ENCODE measurements around the gene HSPA1L. TPM values are rescaled to one million over a fixed set of nuclear protein-coding genes. Genes with fewer than 3 reads are reported as not detected.
A peak's percentile ranks its signal among the peaks of the same experiment; 100 is the strongest.
"Not testable (repeated sequence)": the region's sequence is repeated elsewhere in the genome, so short reads cannot be mapped to it uniquely, and the experiment has no call there.

Gene HSPA1L
- total RNA-seq, 2 experiments from 2014 or later = 0.86 to 0.95 TPM

DNA sequence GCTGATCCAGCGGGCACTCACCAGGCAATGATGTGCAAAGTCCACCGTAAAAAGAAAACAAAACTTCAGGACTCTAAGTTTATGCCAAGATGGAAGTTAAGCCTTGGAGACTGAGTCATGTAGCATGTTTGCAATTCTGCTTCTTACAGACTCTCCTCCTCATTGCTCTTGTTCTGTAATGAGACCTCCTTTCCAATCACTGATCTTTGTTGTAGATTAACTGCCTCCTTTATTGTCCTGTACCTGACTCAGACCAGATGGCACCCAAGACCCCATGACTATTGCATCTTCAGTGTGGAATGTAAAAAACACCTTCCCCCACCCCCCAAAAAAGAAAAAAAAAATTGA, 36.4 kb upstream of the HSPA1L start:
- Mint-ChIP-seq H3K4me1 (ENCODE audit: low read depth) (no peaks in the 10 kb centered on the region), H3K27me3 (ENCODE audit: low read depth) (no peaks in the 10 kb centered on the region), H3K36me3 (ENCODE audit: low read depth) (peaks cover 2% of the 10 kb centered on the region), H3K9me3 (peaks cover 4% of the 10 kb centered on the region), H3K4me3 (no peak overlapping the region), H3K27ac (no peak overlapping the region)
- no peak for DNase-seq
- CTCF ChIA-PET = interaction anchor here (0.8 kb wide), 1 partner anchor 166 kb away, joined by 3 read pairs; no protein-coding TSS in a partner anchor
- intact Hi-C loops (cut with micrococcal nuclease) = no loop called here

DNA sequence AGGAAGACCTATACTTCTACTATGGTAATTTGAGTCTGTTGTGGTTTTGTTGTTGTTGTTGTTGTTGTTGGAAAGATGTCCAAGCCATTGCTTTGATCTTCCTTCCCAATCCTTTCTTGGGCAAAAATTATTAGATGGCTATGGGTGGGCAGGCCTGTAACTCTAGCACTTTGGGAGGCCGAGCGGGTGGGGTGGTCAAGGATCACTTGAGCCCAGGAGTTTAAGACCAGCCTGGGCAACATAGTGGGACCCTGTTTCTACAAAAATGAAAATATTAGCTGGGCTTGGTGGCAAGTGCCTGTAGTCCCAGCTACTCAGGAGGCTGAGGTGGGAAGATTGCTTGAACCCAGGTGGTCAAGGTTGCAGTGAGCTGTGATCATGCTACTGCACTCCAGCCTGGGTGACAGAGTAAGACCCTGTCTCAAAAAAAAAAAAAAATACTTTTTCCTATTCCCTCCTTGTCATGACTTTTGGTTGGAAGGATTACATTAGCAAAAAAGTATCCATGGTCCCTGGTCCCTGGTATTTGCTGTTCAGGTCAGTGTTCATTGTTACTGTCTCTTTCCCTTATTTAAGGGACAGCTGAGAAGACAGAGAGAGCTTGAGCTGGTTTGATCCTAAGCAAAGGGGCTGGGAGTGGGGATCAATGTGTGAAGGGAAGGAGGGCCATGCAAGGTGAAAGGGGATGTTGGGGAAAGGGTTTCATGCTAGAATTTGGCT, 35.8 kb upstream of the HSPA1L start:
- no peaks in the 10 kb centered on the region for H3K4me1 Mint-ChIP-seq (ENCODE audit: low read depth)
- no peaks in the 10 kb centered on the region for H3K27me3 Mint-ChIP-seq (ENCODE audit: low read depth)
- peaks cover 4% of the 10 kb centered on the region for H3K9me3 Mint-ChIP-seq
- H3K36me3 Mint-ChIP-seq (ENCODE audit: low read depth) = peaks cover 2% of the 10 kb centered on the region
- CTCF ChIA-PET = interaction anchor here (0.8 kb wide), 1 partner anchor 165 kb away, joined by 3 read pairs; no protein-coding TSS in a partner anchor
- intact Hi-C loops (cut with micrococcal nuclease) = no loop called here
- DNase-seq = no peak
- no peak overlapping the region for H3K4me3 Mint-ChIP-seq
- no peak overlapping the region for H3K27ac Mint-ChIP-seq

DNA sequence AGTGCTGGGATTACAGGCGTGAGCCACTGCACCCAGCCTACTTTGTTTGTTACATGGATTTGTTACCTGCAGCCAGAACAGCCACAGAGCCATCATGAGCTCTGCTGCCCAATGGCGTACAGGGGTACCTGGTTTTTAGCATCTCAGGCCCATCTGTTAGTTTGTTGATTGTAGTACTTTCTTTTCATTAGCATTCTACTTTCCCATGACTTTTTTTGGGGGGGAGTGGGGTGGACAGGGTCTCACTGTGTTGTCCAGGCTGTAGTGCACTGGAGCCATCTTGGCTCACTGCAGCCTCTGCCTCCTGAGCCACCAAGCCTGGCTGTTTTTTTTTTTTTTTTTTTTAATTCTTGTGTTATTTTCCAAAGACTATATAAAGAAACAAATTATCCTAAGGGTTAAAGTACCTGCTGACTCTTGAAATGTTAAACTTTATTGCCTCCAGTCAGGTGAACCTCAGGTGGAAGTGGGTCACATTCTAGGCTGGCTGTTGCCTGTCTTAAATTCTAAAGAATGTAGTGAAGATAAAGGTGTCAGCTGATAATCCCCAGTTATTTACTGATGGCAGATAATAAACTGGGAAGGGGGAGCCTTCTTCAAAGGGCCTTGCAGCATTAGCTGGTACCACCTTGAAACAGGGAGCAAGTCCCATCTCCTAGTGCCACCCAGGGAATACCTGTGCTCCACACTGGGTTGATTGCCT, 32.3 kb upstream of the HSPA1L start:
- Mint-ChIP-seq H3K9me3 (no peaks in the 10 kb centered on the region), H3K4me3 (no peak overlapping the region), H3K27ac (no peak overlapping the region), H3K27me3 (ENCODE audit: low read depth) (no peaks in the 10 kb centered on the region), H3K4me1 (ENCODE audit: low read depth) (no peaks in the 10 kb centered on the region), H3K36me3 (ENCODE audit: low read depth) (peaks cover 1% of the 10 kb centered on the region)
- intact Hi-C loops (cut with micrococcal nuclease) = no loop called here
- no peak for DNase-seq
- CTCF ChIA-PET = interaction anchor here (0.7 kb wide), 1 partner anchor 75 kb away, joined by 5 read pairs; no protein-coding TSS in a partner anchor

DNA sequence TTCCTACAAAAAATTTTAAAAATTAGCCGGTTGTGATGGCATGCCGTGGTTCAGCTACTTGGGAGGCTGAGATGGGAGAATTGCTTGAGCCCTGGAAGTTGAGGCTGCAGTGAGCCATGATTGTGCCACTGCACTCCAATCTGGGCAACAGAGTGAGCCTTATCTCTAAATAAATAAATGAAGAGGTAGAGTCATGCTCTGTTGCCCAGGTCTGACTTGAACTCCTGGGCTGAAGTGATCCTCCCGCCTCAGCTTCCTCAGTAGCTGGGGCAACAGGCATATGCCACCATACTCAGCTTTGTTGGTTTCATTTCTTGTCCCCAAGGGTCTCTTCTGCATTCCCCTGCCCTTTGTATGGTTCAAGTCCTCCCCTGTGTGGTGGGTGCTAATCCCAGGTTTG, 29.4 kb upstream of the HSPA1L start:
- H3K36me3 Mint-ChIP-seq (ENCODE audit: low read depth) = peaks cover 20% of the 10 kb centered on the region
- DNase-seq = no peak
- intact Hi-C loops (cut with micrococcal nuclease) = no loop called here
- no peaks in the 10 kb centered on the region for H3K9me3 Mint-ChIP-seq
- CTCF ChIA-PET = no interaction called here
- no peak overlapping the region for H3K27ac Mint-ChIP-seq
- no peaks in the 10 kb centered on the region for H3K27me3 Mint-ChIP-seq (ENCODE audit: low read depth)
- no peak overlapping the region for H3K4me3 Mint-ChIP-seq
- H3K4me1 Mint-ChIP-seq (ENCODE audit: low read depth) = peaks cover under 1% of the 10 kb centered on the region

DNA sequence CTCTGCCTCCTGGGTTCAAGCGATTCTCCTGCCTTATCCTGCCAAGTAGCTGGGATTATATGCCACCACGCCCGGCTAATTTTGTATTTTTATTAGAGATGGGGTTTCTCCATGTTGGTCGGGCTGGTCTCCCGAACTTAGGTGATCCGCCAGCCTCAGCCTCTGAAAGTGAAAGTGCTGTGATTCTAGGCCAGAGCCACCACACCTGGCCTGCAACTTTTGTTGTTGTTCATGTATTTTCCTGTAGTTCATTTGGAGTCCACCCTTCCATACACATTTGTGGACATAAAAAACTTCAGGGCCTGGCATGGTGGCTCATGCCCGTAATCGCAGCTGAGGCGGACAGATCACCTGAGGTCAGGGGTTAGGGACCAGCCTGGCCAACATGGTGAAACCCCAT, 27.0 kb upstream of the HSPA1L start:
- peaks cover 43% of the 10 kb centered on the region for H3K36me3 Mint-ChIP-seq (ENCODE audit: low read depth)
- no peaks in the 10 kb centered on the region for H3K27me3 Mint-ChIP-seq (ENCODE audit: low read depth)
- intact Hi-C loops (cut with micrococcal nuclease) = no loop called here
- CTCF ChIA-PET = interaction anchor here (0.9 kb wide), 1 partner anchor 220 kb away, joined by 3 read pairs; no protein-coding TSS in a partner anchor
- no peaks in the 10 kb centered on the region for H3K9me3 Mint-ChIP-seq
- H3K27ac Mint-ChIP-seq = peak overlapping the region; percentile 18
- no peak for DNase-seq
- peaks cover 20% of the 10 kb centered on the region for H3K4me1 Mint-ChIP-seq (ENCODE audit: low read depth)
- no peak overlapping the region for H3K4me3 Mint-ChIP-seq

DNA sequence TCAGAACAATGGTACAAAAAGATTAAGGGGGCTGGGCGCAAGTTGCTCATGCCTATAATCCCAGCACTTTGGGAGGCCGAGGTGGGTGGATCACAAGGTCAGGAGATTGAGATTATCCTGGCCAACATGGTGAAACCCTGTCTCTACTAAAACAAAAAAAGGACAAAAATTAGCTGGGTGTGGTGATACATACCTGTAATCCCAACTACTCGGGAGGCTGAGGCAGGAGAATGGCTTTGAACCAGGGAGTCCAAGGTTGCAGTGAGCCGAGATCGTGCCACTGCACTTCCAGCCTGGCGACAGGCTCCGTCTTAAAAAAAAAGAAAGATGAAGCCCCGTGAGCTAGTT, 24.7 kb upstream of the HSPA1L start:
- H3K27me3 Mint-ChIP-seq (ENCODE audit: low read depth); H3K9me3 Mint-ChIP-seq; H3K4me3 Mint-ChIP-seq; H3K27ac Mint-ChIP-seq; DNase-seq: not testable (repeated sequence)
- intact Hi-C loops (cut with micrococcal nuclease) = loop anchor here (10.0 kb wide), 1 partner anchor 1005 kb away; the partner anchor contains the start of gene PSMB8
- H3K36me3 Mint-ChIP-seq (ENCODE audit: low read depth) = peaks cover 65% of the 10 kb centered on the region
- CTCF ChIA-PET = interaction anchor here (0.5 to 2.8 kb wide), 4 partner anchors 9 to 50 kb away, joined by 3 to 8 read pairs (median 4); no protein-coding TSS in a partner anchor
- peaks cover 25% of the 10 kb centered on the region for H3K4me1 Mint-ChIP-seq (ENCODE audit: low read depth)

DNA sequence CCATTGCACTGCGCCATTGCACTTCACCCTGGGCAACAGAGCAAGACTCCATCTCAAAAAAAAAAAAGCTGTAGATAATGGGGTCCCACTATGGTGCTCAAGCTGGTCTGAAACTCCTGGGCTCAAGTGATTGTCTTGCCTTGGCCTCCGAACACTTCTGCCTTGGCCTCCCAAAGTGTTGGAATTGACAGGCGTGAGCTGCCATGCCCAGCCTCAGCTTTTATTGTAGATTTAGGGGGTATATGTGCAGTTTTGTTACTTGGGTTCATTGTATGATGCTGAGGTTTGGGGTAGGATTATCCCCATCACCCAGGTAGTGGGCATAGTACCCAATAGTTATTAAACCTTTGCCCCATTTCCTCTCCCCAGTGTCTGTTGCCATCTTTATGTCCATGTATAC, 23.9 kb upstream of the HSPA1L start:
- intact Hi-C loops (cut with micrococcal nuclease) = loop anchor here (10.0 kb wide), 1 partner anchor 1006 kb away; the partner anchor contains the start of gene PSMB8
- H3K4me1 Mint-ChIP-seq (ENCODE audit: low read depth) = peaks cover 27% of the 10 kb centered on the region
- no peak overlapping the region for H3K27ac Mint-ChIP-seq
- H3K27me3 Mint-ChIP-seq (ENCODE audit: low read depth) = no peaks in the 10 kb centered on the region
- peak overlapping the region; percentile 29 for H3K4me3 Mint-ChIP-seq
- no peaks in the 10 kb centered on the region for H3K9me3 Mint-ChIP-seq
- DNase-seq = no peak
- CTCF ChIA-PET = interaction anchor here (0.5 to 2.8 kb wide), 7 partner anchors 8 to 113 kb away, joined by 3 to 8 read pairs (median 4); partner anchors contain the start of gene HSPA1B
- H3K36me3 Mint-ChIP-seq (ENCODE audit: low read depth) = peaks cover 66% of the 10 kb centered on the region

DNA sequence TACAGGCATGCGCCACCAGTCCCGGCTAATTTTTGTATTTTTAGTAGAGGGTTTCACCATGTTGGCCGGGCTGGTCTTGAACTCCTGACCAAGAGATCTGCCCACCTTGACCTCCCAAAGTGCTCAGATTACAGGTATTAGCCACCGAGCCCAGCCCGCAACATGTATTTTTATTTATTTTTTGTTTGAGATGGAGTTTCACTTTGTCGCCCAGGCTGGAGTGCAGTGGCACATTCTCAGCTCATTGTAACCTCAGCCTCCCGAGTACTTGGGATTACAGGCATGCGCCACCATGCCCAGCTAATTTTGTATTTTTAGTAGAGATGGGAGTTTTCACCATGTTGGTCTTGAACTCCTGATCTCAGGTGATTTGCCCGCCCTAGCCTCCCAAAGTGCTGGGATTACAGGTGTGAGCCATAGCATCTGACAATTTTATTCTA, 23.1 kb upstream of the HSPA1L start:
- peaks cover 66% of the 10 kb centered on the region for H3K36me3 Mint-ChIP-seq (ENCODE audit: low read depth)
- CTCF ChIA-PET = interaction anchor here (0.8 to 2.8 kb wide), 4 partner anchors 7 to 113 kb away, joined by 4 to 8 read pairs (median 4); partner anchors contain the start of gene HSPA1B
- H3K27ac Mint-ChIP-seq = peak overlapping the region; percentile 98
- H3K27me3 Mint-ChIP-seq (ENCODE audit: low read depth); H3K9me3 Mint-ChIP-seq; DNase-seq: not testable (repeated sequence)
- peaks cover 29% of the 10 kb centered on the region for H3K4me1 Mint-ChIP-seq (ENCODE audit: low read depth)
- intact Hi-C loops (cut with micrococcal nuclease) = loop anchor here (10.0 kb wide), 1 partner anchor 1007 kb away; the partner anchor contains the start of gene PSMB8
- H3K4me3 Mint-ChIP-seq = peak overlapping the region; percentile 94

DNA sequence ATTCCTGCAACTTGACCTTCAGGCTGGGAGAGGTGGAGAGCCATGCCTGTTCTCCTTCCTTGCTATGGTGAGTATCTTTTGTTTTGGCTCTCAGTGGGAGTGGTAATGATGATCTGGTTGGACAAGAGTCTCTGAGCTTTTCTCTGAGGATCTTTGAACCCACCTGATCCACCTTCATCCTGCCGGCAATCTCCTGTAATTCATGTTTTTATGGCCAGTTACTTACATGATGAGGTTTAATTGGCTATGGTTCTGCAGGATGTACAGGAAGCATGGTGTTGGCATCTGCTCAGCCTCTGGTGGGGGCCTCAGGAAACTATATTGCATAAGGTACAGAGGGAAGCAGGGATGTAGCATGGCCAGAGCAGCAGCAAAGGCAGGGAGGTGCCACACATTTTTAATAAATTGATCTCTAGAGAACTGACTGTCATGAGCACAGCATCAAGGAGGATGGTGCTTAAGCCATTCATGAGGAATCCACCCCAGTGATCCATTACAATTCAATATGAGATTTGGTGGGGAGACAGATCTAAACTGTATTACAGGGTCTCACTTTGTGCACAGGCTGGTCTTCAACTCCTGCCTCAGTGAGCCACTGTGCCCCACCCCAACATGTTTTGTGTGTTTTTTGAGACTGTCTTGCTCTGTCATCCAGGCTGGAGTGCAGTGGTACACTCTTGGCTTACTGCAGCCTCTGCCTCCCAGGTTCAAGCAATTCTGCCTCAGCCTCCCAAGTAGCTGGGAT, 22.5 kb upstream of the HSPA1L start:
- H3K4me1 Mint-ChIP-seq (ENCODE audit: low read depth) = peaks cover 32% of the 10 kb centered on the region
- peaks cover 66% of the 10 kb centered on the region for H3K36me3 Mint-ChIP-seq (ENCODE audit: low read depth)
- CTCF ChIA-PET = interaction anchor here (0.8 to 2.8 kb wide), 3 partner anchors 7 to 114 kb away, joined by 4 to 8 read pairs (median 5); no protein-coding TSS in a partner anchor
- intact Hi-C loops (cut with micrococcal nuclease) = loop anchor here (10.0 kb wide), 1 partner anchor 1007 kb away; the partner anchor contains the start of gene PSMB8
- H3K27ac Mint-ChIP-seq = peak overlapping the region; percentile 98
- no peaks in the 10 kb centered on the region for H3K9me3 Mint-ChIP-seq
- DNase-seq = no peak
- H3K4me3 Mint-ChIP-seq = peak overlapping the region; percentile 94
- no peaks in the 10 kb centered on the region for H3K27me3 Mint-ChIP-seq (ENCODE audit: low read depth)

DNA sequence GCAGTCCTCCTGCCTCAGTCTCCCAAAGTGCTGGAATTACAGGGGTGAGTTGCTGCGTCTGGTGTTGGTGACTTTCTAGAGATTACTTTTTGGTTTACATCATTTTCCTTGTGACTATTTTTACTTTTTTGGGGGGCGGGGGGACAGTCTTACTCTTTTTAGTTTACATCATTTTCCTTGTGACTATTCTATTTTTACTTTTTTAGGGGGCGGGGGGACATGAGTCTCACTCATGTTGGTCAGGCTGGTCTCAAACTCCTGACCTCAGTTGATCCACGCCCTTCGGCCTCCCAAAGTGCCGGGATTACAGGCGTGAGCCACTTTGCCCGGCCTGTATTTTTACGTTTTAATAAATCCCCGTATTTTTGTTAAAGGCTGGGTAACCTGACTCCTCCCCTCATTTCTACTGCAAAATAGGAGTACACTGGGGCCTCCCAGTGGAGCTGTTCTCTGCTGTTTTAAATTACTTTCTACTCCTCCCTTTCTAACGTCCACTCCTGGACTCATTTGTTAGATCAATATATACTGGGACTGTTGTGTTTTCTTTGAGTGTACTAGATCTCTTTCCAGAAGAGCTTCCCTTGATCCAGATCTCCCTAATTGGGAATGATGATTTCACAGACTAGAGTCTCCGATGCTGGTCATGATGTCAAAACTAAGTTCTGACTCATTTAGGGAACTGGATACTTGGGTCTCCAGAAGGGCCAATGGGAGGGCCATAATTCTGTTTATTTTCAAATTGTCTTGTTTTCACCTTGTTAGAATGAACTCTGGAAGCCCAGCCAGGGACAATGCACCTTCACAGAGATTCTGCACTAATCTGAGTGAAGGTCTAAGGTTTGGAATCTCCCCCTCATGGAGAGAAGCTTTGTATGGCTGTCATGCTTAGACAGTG, 21.6 kb upstream of the HSPA1L start:
- H3K27ac Mint-ChIP-seq = peak overlapping the region; percentile 98
- H3K36me3 Mint-ChIP-seq (ENCODE audit: low read depth) = peaks cover 63% of the 10 kb centered on the region
- peak overlapping the region; percentile 94 for H3K4me3 Mint-ChIP-seq
- no peaks in the 10 kb centered on the region for H3K9me3 Mint-ChIP-seq
- peaks cover 36% of the 10 kb centered on the region for H3K4me1 Mint-ChIP-seq (ENCODE audit: low read depth)
- no peak for DNase-seq
- intact Hi-C loops (cut with micrococcal nuclease) = loop anchor here (10.0 kb wide), 1 partner anchor 1008 kb away; the partner anchor contains the start of gene PSMB8
- no peaks in the 10 kb centered on the region for H3K27me3 Mint-ChIP-seq (ENCODE audit: low read depth)
- CTCF ChIA-PET = interaction anchor here (0.7 to 1.3 kb wide), 3 partner anchors 46 to 98 kb away, joined by 3 to 4 read pairs (median 3); no protein-coding TSS in a partner anchor

DNA sequence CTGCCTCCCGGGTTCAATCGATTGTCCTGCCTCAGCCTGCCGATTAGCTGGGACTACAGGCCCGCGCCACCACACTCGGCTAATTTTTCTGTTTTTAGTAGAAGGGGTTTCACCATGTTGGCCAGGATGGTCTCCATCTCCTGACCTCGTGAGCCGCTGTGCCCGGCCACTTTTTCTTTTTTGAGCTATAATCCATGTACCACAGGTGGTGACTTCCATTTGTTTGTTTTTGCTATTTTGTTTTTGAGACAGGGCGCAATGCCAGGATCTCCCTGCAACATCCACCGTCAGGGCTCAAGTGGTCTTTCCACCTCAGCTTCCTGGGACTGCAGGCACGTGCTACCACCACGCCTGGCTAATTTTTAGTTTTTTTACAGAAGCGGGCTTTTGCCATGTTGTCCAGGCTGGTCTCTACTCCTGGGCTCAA, 21.0 kb upstream of the HSPA1L start:
- CTCF ChIA-PET = interaction anchor here (0.7 to 1.3 kb wide), 3 partner anchors 46 to 98 kb away, joined by 3 to 4 read pairs (median 3); no protein-coding TSS in a partner anchor
- Mint-ChIP-seq H3K4me1 (ENCODE audit: low read depth) (peaks cover 41% of the 10 kb centered on the region), H3K36me3 (ENCODE audit: low read depth) (peaks cover 62% of the 10 kb centered on the region), H3K4me3 (peak overlapping the region; percentile 94), H3K27ac (peak overlapping the region; percentile 98), H3K27me3 (ENCODE audit: low read depth) (no peaks in the 10 kb centered on the region), H3K9me3 (no peaks in the 10 kb centered on the region)
- no peak for DNase-seq
- intact Hi-C loops (cut with micrococcal nuclease) = loop anchor here (10.0 kb wide), 1 partner anchor 1009 kb away; the partner anchor contains the start of gene PSMB8

Data from activated naive CD4-positive, alpha-beta T cell treated with anti-CD3 and anti-CD28 coated beads for 36 hours (primary cell).